Measurements from ENCODE around the gene ZFP36L2. TPM values are rescaled to one million over a fixed set of nuclear protein-coding genes. Genes with fewer than 3 reads are reported as not detected.

Gene ZFP36L2
- total RNA-seq, 4 donors from 2014 or later: 90.0 to 141 (median 116) TPM

- Histone ChIP-seq H3K9me3 (no peaks in the 10 kb centered on the region), H3K4me3 (no peak overlapping the region), H3K4me1 (peaks cover 0 to 21% (median 13%) of the 10 kb centered on the region in 4 donors), H3K27me3 (no peaks in the 10 kb centered on the region), H3K36me3 (peaks cover 0 to 21% (median 0%) of the 10 kb centered on the region in 3 donors), H3K27ac (peak overlapping the region in 1 of 4 donors; percentile 8)
- TF ChIP-seq POLR2A (IDR thresholded peaks at IDR 0.05) (no peak), EP300 (IDR thresholded peaks at IDR 0.05) (peak in 1 of 2 donors; percentile 21)
- TF ChIP-seq, protein P1, sequence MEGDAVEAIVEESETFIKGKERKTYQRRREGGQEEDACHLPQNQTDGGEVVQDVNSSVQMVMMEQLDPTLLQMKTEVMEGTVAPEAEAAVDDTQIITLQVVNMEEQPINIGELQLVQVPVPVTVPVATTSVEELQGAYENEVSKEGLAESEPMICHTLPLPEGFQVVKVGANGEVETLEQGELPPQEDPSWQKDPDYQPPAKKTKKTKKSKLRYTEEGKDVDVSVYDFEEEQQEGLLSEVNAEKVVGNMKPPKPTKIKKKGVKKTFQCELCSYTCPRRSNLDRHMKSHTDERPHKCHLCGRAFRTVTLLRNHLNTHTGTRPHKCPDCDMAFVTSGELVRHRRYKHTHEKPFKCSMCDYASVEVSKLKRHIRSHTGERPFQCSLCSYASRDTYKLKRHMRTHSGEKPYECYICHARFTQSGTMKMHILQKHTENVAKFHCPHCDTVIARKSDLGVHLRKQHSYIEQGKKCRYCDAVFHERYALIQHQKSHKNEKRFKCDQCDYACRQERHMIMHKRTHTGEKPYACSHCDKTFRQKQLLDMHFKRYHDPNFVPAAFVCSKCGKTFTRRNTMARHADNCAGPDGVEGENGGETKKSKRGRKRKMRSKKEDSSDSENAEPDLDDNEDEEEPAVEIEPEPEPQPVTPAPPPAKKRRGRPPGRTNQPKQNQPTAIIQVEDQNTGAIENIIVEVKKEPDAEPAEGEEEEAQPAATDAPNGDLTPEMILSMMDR (IDR thresholded peaks at IDR 0.05): no peak
- WGBS, 2 donors: 67 to 68% methylated on average over 9 of the region's 9 CpGs
- no peak for DNase-seq (ENCODE audit: low spot score in 2 of 2)
Observed at GRCh38 chr2:43233218-43234212, 7.1 kb upstream of the ZFP36L2 start.

- Histone ChIP-seq H3K9me3 (no peaks in the 10 kb centered on the region), H3K4me1 (peaks cover 0 to 28% (median 21%) of the 10 kb centered on the region in 4 donors), H3K36me3 (peaks cover 0 to 21% (median 0%) of the 10 kb centered on the region in 3 donors), H3K27me3 (no peaks in the 10 kb centered on the region), H3K4me3 (no peak overlapping the region), H3K27ac (peak overlapping the region in 2 of 4 donors; percentile 8 to 100)
- 79 to 86% methylated on average over 7 of the region's 7 CpGs for WGBS, 2 donors
- TF ChIP-seq EP300 (IDR thresholded peaks at IDR 0.05) (no peak), POLR2A (IDR thresholded peaks at IDR 0.05) (no peak)
- TF ChIP-seq, protein P1 (IDR thresholded peaks at IDR 0.05): no peak
- DNase-seq (ENCODE audit: low spot score in 2 of 2): no peak
Observed at GRCh38 chr2:43230951-43231827, 4.8 kb upstream of the ZFP36L2 start.

GRCh38 chr2:43230351-43230885, 4.0 kb upstream of the ZFP36L2 start:
- H3K4me3 ChIP-seq: no peak overlapping the region
- no peaks in the 10 kb centered on the region for H3K27me3 ChIP-seq
- TF ChIP-seq EP300 (IDR thresholded peaks at IDR 0.05): no peak
- TF ChIP-seq POLR2A (IDR thresholded peaks at IDR 0.05): no peak
- TF ChIP-seq, protein P1 (IDR thresholded peaks at IDR 0.05): no peak
- no peaks in the 10 kb centered on the region for H3K9me3 ChIP-seq
- WGBS, 2 donors: 59 to 64% methylated on average over 4 of the region's 4 CpGs
- H3K4me1 ChIP-seq: peaks cover 0 to 28% (median 21%) of the 10 kb centered on the region in 4 donors
- no peak for DNase-seq (ENCODE audit: low spot score in 2 of 2)
- H3K27ac ChIP-seq: peak overlapping the region in 1 of 4 donors; percentile 100
- H3K36me3 ChIP-seq: peaks cover 0 to 27% (median 0%) of the 10 kb centered on the region in 3 donors

- DNase-seq (ENCODE audit: low spot score in 2 of 2): no peak
- no peak for TF ChIP-seq EP300 (IDR thresholded peaks at IDR 0.05)
- no peak for TF ChIP-seq POLR2A (IDR thresholded peaks at IDR 0.05)
- TF ChIP-seq, protein P1 (IDR thresholded peaks at IDR 0.05): no peak
- Histone ChIP-seq H3K36me3 (peaks cover 9 to 41% (median 12%) of the 10 kb centered on the region in 3 donors), H3K9me3 (no peaks in the 10 kb centered on the region), H3K27me3 (no peaks in the 10 kb centered on the region), H3K4me1 (peaks cover 0 to 28% (median 21%) of the 10 kb centered on the region in 4 donors), H3K27ac (peak overlapping the region; percentile 99 to 100 (median 100)), H3K4me3 (no peak overlapping the region)
- WGBS, 2 donors: 27 to 44% methylated on average over 6 of the region's 6 CpGs
Observed at GRCh38 chr2:43228756-43229659, 2.6 kb upstream of the ZFP36L2 start.

Data from tibial nerve (tissue), 4 donors.